ENCODE data around the gene TOGARAM2.
"Not testable (repeated sequence)": the region's sequence is repeated elsewhere in the genome, so short reads cannot be mapped to it uniquely, and the experiment has no call there.

The TOGARAM2 gene

GRCh38 chr2:28977176-28977875 lies 3.8 kb upstream of the TOGARAM2 start:
- no peak for DNase-seq

DNA sequence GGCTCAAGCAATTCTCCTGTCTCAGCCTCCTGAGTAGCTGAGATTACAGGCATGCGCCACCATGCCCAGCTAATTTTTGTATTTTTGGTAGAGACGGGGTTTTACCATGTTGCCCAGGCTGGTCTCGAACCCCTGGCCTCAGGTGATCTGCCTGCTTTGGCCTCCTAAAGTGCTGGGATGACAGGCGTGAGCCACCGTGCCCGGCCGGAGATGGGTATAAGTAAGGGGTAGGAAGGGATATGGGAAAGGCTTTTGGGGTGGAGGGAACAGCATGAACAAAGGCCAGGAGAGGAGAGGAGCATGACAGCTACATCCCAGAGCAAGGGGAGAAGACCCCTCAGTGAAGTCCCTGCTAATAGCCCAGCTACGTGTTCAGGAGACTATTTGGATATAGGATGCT lies 3.1 kb upstream of the TOGARAM2 start:
- not testable (repeated sequence) for DNase-seq

- no peak for DNase-seq
These were observed 2.5 kb upstream of the TOGARAM2 start for GRCh38 chr2:28978606-28979005.

GRCh38 chr2:28979041-28979440 lies 2.1 kb upstream of the TOGARAM2 start:
- DNase-seq = no peak

DNA sequence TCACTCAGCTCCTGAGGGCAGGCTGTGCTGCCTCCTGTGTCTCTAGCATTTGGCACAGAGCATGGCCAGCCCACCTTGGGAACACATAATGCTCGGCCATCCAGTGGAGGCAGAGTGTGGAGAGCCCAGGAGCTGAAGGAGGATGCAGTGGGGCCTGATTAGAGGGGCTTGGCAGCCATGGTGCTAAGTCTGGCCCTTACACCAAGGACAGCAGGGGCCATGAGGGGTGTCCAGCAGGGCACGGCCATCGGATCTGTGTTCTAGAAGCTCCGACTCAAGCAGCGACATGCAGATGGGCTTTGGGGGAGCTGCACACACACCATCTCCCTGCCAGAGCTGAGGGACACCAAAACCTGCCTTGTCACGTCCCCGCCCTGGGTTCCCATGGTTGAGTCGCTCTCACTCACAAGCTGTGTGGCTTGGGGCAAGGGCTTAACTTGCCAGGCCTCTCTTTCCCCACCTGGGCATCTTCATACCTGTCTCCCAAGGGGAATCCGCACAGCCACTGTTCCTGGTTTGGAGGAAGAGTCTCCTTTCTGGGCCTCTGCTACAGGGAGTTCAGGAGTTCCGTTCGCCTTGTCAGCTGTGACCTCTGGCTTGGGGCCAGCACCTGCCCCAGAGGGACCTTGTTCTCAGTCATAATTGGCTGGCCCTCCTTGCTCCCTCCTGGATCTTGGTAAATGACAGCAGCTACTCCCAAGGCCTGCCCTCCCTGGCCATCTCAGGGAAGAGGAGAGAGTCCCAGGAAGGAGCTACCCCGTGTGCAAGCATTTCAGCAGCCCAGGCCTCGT lies 1.3 kb upstream of the TOGARAM2 start:
- no peak for DNase-seq

GRCh38 chr2:28980368-28981015 lies 606 bp upstream of the TOGARAM2 start:
- DNase-seq = no peak

GRCh38 chr2:28981620-28982376 lies 700 bp downstream of the TOGARAM2 start:
- DNase-seq = no peak

DNA sequence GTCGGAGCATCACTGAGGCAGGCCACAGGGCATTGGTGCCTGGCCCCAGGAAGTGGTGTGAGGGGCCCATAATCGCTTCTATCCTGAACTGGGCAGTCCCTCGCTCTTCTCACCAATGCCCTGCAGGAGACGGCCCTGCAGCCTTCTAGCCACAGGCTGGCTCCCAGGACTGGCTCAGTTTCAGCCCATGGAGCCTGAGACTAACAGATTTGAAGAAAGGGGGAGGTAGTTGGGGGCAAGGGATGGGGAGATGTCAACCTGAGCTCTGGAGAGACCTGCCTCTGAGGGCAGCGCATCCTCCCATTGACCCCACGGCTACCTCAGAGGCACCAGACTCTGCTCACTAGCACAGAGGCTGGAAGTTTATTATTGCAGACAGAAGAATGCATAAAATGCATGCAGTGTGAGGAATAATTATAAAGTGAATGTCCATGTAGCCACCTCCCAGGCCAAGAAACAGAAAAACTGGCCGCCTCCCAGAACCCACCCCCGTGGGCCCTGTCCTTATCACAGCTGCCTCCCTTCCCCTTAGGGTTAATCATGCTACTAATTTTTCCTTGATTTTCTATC lies 1.4 kb downstream of the TOGARAM2 start:
- DNase-seq = no peak

DNA sequence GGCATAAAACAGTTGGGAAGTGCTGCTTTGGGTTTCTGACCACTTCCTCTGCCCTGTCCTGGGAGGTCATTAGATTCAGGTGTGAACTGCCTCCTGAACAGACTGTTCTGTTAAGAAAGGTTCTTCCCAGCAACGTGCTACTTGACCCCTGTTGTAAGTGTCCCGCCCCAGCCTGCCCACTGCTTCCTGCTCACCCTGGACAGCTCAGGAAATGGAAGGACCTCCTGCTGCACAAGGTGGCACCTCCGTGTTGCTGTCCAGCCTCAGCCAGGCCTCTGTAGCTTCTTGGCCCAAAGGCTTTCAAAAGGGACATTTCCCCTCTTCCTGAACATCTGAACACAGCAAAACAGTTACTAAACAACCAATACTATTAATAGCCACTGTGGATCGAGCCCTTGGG lies 5.3 kb downstream of the TOGARAM2 start:
- DNase-seq = no peak

GRCh38 chr2:28989973-28990372 lies 8.9 kb downstream of the TOGARAM2 start:
- DNase-seq = no peak

GRCh38 chr2:28990445-28990844 lies 9.3 kb downstream of the TOGARAM2 start:
- DNase-seq = no peak

- DNase-seq = no peak
These were observed 9.9 kb downstream of the TOGARAM2 start for GRCh38 chr2:28991021-28991420.

GRCh38 chr2:28991460-28991859 lies 10.4 kb downstream of the TOGARAM2 start:
- no peak for DNase-seq

- DNase-seq = no peak
These were observed 12.3 kb downstream of the TOGARAM2 start for GRCh38 chr2:28993206-28993960.

DNA sequence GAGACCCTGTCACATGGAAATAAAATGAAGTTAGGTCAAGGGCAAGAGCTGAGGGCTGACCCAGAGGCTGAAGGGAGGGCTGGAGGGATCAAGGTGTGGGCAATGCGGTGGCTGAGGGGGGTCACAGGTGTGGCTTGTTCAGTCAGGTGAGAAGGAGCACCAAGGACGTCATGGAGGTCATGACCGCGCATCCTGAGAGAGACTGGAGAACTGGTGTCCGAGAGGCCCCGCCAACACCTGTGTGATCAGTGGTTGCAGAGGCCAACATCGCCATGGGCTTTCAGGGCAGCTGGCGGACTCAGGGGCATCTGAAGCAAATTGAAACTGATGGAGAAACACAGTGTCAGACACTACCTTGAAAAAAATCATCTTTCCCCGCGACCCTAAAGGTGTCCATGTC lies 13.0 kb downstream of the TOGARAM2 start:
- no peak for DNase-seq

DNA sequence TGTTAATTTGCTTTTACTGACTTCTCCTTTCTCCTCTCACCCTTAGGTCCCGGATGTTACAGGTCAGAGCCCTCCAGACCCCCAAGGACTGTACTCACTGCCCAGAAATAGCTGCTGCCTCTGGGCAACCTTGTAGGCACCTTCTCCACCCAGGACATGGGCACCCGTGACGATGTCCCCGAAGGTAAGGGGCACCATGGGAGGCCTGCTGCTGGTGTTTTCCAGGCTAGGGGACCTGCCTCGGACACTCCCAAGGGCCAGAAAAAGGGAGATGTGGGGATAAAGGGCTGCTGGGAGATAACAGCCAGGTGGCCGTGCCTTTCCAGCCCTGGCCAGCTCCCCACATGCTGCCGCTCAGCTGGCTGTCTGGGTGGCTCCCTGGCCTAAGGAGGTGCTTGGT lies 13.6 kb downstream of the TOGARAM2 start:
- no peak for DNase-seq

GRCh38 chr2:28995765-28996750 lies 15.0 kb downstream of the TOGARAM2 start:
- no peak for DNase-seq

DNA sequence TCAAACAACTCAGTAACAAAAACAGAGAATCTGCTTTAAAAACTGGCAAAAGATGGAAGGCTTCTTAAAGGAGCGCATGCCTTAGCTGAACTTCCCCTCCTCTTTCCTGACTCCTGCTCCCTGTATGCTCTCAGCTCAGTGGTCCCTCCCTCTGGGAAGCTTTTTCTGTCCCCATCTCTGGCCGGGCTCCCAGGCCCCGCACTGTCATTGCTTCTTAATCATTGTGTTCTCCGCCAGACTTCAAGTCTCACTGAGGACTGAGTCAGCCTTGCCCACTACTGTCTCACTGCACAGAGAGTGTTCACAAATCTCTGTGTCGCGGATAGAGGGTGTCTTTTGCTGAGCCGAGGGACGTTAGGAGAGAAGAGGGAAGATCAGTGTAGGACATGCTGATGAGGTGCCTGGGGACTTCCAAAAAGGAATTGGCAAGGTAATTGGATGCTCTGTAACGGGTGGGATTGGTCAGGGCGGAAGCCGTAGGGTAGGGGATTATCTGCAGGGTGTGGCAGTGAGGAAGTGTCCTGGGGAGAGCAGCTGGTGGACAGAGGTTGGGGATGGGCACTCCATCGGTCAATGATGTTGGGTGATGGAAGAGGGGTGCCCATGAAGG lies 16.2 kb downstream of the TOGARAM2 start:
- DNase-seq = no peak

GRCh38 chr2:28997847-28998735 lies 17.0 kb downstream of the TOGARAM2 start:
- no peak for DNase-seq
